HepG2 (cell line): ENCODE measurements around the gene CTXN1. TPM values are rescaled to one million over a fixed set of nuclear protein-coding genes. Genes with fewer than 3 reads are reported as not detected.

Experiments
- AGO1 ChIP-seq: fragments of 200-400 bp; formaldehyde crosslinking; IDR thresholded peaks from 2 replicates; pipeline ENCODE4 v1.6.1; 2017; ENCODE audit warnings: mild to moderate bottlenecking, low read depth, low read length, moderate library complexity; ENCODE audit not compliant: poor library complexity, severe bottlenecking
- AGO2 ChIP-seq: fragments of 200-400 bp; formaldehyde crosslinking; optimal IDR thresholded peaks from 2 replicates; pipeline ENCODE3; 2017; ENCODE audit warnings: mild to moderate bottlenecking, low read depth, low read length, moderate library complexity
- ELF1 ChIP-seq: sonication (generic); formaldehyde crosslinking; IDR thresholded peaks from 2 replicates; pipeline ENCODE4 v1.4.0; 2020; ENCODE audit warnings: missing genetic modification reagents
- HIVEP1 ChIP-seq: sonication (generic); formaldehyde crosslinking; IDR thresholded peaks from 2 replicates; pipeline ENCODE4 v1.4.0; 2020; ENCODE audit warnings: mild to moderate bottlenecking, missing genetic modification reagents
- RBFOX2 ChIP-seq: fragments of 200-400 bp; formaldehyde crosslinking; IDR thresholded peaks from 2 replicates; pipeline ENCODE4 v1.6.1; 2017; ENCODE audit warnings: low read depth, mild to moderate bottlenecking, low read length
- SMYD3 ChIP-seq: sonication (generic); formaldehyde crosslinking; IDR thresholded peaks from 2 replicates; pipeline ENCODE4 v1.8.1; 2023; ENCODE audit warnings: mild to moderate bottlenecking, missing genetic modification reagents
- TFAP4 ChIP-seq: sonication (generic); IDR thresholded peaks from 2 replicates; pipeline ENCODE4 v1.6.1; 2016; ENCODE audit warnings: low read depth, borderline replicate concordance
- THRA ChIP-seq: sonication (generic); formaldehyde crosslinking; IDR thresholded peaks from 2 replicates; pipeline ENCODE4 v1.4.0; 2020; ENCODE audit warnings: missing genetic modification reagents, borderline replicate concordance
- ZC3H4 ChIP-seq: sonication (generic); formaldehyde crosslinking; IDR thresholded peaks from 2 replicates; pipeline ENCODE4 v1.4.0; 2020; ENCODE audit warnings: missing genetic modification reagents, borderline replicate concordance
- ZNF350 ChIP-seq: sonication (generic); formaldehyde crosslinking; IDR thresholded peaks from 2 replicates; pipeline ENCODE4 v1.4.0; 2020; ENCODE audit warnings: mild to moderate bottlenecking, low read depth, missing genetic modification reagents, borderline replicate concordance
- ZNF747 ChIP-seq: sonication (generic); formaldehyde crosslinking; IDR thresholded peaks from 2 replicates; pipeline ENCODE4 v1.8.1; 2023; ENCODE audit warnings: missing genetic modification reagents, mild to moderate bottlenecking, borderline replicate concordance
- polyA plus RNA-seq, 8 experiments: library from polyadenylated mRNA; depleted of rRNA in 3 of 8; stranded (reverse) in 7 of 8; unstranded in 1 of 8; fragments of >200 nt; fragmentation: Illumina TruSeq in 4 of 8; extraction: Trizol in 4 of 8; gene quantifications; 2 replicates each; pipeline versions ENCODE4 v1.2.1 to v1.2.3, GENCODE V29; 2011 to 2016; ENCODE audit warnings: low read depth in 4 of 8, missing spikeins in 1 of 8, mixed read lengths in 1 of 8; ENCODE audit not compliant: insufficient read depth in 1 of 8
- total RNA-seq, 5 experiments: library from RNA; depleted of rRNA; stranded (reverse); fragments of >200 nt; fragmentation: Illumina TruSeq; extraction: Trizol; gene quantifications; 2 replicates each; pipeline ENCODE4 v1.2.3, GENCODE V29; 2016; ENCODE audit warnings: low read depth in 1 of 5

CTXN1 gene
- total and polyA plus RNA-seq, 2 of the 13 experiments (the other 11 are each of a cell fraction or from before 2014, with no cell fraction given), result 0.11 TPM; not detected in 1

GRCh38 chr19:7923295-7924191 is 2.4 kb downstream of the CTXN1 start (continued):
- TF ChIP-seq HIVEP1 (CRISPR knock-in tag), result no peak
- TF ChIP-seq ZNF350 (CRISPR knock-in tag), result no peak
- no peak for TF ChIP-seq THRA (CRISPR knock-in tag)
- no peak for TF ChIP-seq ZNF747 (CRISPR knock-in tag)
- TF ChIP-seq ZC3H4, result no peak
- TF ChIP-seq TFAP4, result no peak
- TF ChIP-seq RBFOX2, result 0 out of 2 replicates have a peak, but pooled peaks have one; percentile 22
- no peak for TF ChIP-seq SMYD3 (CRISPR knock-in tag)
- peak; percentile 43 for TF ChIP-seq AGO2
- no peak for TF ChIP-seq ELF1 (CRISPR knock-in tag)
- peak; percentile 29 for TF ChIP-seq AGO1
